ENCODE results near the gene TMEM121.

Gene TMEM121

DNA sequence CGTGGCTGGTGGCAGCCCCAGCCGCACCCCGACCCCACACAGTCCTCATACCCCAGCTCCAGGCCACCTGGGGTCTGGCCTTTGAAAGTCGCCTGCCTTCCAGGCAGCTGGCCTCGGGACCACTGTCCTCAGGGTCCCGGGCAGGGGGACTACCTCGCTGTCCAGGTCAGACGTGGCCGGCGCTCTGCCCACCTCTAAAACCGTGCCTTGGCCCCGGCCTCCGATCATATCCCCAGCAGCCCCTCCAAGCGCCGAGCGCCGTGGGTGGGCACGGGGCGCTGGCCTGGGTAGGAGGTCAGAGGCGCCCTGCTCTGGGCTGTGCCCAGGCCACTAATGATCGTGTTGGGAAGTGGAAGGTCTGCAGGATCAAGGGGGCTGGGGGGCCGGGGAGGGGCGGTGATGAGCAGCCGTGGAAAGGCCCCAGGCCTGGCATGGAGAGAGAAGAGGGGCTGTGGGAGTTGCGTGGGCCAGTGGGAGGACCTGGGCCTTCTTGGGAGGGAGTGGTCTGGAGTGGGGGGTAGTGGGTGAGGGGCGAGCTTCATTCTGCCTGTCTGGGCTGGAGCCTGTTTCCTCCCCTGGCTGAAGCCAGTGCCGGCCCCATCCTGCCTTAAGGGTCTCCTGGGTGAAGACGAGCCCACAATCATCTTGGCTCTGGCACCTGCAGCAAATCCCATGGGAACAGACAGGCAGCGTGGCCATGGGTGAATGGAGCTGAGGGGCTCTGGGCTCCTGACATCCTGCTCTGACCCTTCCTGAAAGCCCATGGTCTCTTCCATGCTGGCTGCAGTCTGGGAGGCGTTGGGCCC is 4.9 kb downstream of the TMEM121 start:
- DNase-seq (ENCODE audit: low spot score), result no peak
- in situ Hi-C loops (cut with MboI; ENCODE audit: low sequenced_read_pairs, unreplicated experiment), result no loop called here

DNA sequence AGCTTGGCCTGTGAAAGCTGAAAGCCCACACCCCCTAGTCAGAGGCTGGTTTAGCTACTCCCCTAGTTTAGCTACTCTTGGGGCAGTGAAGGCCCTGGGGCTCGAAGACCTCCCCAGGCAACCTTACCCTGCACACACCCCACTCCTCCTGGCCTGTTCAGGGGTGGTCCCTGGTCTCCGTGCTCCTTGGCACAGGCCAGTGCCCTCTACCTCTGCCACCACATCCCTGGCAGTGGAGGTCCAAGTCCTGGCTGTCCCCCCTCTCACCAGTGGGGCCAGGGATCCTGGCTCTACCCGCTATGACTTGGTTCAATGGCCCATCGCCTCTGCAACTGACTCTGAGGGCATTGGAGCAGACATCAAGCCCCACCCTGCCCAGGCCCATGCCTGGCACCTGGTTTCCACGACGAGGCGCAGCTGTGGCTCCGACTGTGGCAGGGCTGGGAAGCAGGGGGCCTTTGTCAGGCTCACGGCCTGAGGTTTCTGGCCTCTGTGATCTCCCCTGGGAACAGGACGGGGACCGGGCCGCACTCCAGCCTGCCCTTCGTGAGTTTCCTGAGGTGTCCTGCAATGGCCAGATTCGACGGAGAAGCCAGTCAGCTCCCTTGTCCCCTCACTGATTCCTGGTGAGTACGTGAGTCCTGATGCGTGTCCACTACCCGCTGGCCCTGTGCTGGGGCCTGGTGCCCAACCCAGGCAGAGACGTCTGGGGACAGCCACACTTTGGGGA is 5.7 kb downstream of the TMEM121 start:
- in situ Hi-C loops (cut with MboI; ENCODE audit: low sequenced_read_pairs, unreplicated experiment), result no loop called here
- TF ChIP-seq, protein P1, sequence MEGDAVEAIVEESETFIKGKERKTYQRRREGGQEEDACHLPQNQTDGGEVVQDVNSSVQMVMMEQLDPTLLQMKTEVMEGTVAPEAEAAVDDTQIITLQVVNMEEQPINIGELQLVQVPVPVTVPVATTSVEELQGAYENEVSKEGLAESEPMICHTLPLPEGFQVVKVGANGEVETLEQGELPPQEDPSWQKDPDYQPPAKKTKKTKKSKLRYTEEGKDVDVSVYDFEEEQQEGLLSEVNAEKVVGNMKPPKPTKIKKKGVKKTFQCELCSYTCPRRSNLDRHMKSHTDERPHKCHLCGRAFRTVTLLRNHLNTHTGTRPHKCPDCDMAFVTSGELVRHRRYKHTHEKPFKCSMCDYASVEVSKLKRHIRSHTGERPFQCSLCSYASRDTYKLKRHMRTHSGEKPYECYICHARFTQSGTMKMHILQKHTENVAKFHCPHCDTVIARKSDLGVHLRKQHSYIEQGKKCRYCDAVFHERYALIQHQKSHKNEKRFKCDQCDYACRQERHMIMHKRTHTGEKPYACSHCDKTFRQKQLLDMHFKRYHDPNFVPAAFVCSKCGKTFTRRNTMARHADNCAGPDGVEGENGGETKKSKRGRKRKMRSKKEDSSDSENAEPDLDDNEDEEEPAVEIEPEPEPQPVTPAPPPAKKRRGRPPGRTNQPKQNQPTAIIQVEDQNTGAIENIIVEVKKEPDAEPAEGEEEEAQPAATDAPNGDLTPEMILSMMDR (IDR thresholded peaks at IDR 0.05; ENCODE audit: borderline replicate concordance, control extremely low read depth, extremely low read depth, insufficient read depth, missing control alignments), result no peak
- DNase-seq (ENCODE audit: low spot score), result no peak

More for the DNA sequence above, 4.9 kb downstream of the TMEM121 start:
- TF ChIP-seq, protein P1 (IDR thresholded peaks at IDR 0.05; ENCODE audit: borderline replicate concordance, control extremely low read depth, extremely low read depth, insufficient read depth, missing control alignments), result no peak

DNA sequence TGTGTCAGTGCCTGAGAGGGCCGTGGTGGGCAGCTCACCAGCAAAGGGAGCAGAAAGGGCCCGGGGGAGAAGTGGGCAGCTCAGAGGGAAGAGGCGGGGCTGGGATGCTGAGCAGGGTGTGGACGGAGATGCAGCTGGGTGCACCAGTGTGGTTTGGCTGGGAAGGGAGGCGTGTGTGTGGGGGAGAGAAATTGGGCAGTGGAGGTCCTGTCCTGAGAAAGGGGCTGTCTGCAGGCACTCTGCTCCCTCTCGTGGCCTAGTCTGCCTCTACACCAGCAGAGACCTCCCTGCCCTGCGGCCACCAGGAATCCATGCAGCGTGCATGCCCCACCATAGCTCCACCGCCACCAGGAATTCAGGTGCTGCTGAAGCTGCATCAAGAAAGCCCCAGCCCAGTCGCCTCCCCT is 6.4 kb downstream of the TMEM121 start:
- in situ Hi-C loops (cut with MboI; ENCODE audit: low sequenced_read_pairs, unreplicated experiment), result no loop called here
- DNase-seq (ENCODE audit: low spot score), result peak; percentile 86
- TF ChIP-seq, protein P1 (IDR thresholded peaks at IDR 0.05; ENCODE audit: borderline replicate concordance, control extremely low read depth, extremely low read depth, insufficient read depth, missing control alignments), result peak; percentile 47

DNA sequence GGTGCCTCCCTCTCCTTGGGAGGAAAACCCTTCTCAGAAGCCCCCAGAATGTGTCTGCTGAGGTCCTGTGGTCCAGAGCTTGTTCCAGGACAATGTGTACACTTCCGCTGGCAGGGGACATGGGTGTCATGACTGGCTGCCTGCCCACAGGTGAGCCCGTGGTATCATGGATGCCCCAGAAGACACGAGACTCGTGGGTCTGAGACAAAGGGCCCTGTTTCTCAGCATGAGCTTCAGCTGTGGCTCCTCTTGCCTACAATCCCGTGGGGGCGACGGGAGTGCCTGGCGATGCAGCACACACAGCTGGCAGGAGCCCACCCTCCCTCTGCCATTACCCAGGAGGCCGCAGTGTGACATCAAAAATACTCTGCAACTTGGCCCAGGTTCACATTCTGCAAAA is 7.0 kb downstream of the TMEM121 start:
- in situ Hi-C loops (cut with MboI; ENCODE audit: low sequenced_read_pairs, unreplicated experiment), result no loop called here
- no peak for DNase-seq (ENCODE audit: low spot score)
- TF ChIP-seq, protein P1 (IDR thresholded peaks at IDR 0.05; ENCODE audit: borderline replicate concordance, control extremely low read depth, extremely low read depth, insufficient read depth, missing control alignments), result no peak

DNA sequence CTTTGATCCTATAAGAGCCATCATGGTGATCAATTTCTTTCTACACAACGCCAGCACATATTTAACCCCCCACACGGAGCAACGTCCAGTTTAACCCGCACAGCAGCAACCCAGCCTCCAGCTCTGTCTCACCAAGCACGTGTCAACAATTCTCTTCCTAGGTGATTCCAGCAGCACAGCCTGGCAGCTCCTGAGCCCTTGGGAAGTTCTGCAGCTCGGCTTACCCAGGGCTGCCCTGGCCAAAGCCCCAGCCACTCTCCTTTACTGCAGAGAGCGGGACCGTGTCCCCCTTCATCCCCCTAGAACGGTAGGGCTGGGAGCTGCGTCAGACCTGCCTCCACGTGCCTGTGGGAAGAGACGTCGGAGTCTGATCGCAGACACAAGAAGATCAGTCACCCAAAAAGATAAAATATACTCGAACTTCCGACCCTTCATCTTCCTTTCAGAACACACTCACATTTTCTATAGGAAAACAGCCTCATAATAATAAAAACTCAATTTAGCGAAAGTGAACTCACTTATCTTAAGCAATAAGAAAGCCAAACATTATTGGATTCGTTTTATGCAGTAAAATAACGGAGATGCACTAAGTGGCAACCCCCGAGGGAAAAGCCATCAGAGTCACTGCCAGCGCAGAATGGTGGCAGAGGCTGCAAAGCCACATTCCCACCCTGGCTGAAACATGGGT is 7.6 kb downstream of the TMEM121 start:
- DNase-seq (ENCODE audit: low spot score), result no peak
- TF ChIP-seq, protein P1 (IDR thresholded peaks at IDR 0.05; ENCODE audit: borderline replicate concordance, control extremely low read depth, extremely low read depth, insufficient read depth, missing control alignments), result no peak
- in situ Hi-C loops (cut with MboI; ENCODE audit: low sequenced_read_pairs, unreplicated experiment), result no loop called here

DNA sequence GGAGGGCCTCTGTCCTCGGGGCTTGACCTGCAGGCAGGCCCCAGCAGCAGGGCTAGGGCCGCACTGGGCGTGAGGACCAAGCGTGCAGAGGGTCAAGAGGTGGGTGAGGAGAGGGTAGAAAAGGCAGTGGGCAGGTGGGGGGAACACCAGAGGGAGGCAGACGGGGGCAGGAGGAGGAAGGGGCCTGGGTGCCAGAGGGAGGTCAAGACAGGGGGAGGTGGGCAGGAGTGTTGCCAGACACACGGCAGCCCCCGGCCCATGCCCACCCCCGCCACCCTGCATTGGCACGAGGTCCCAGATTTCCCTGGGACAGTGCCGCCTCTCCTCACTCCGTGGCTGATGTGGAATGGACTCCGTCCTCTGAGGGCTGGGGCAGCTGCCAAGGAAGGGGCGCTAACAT is 8.2 kb downstream of the TMEM121 start:
- in situ Hi-C loops (cut with MboI; ENCODE audit: low sequenced_read_pairs, unreplicated experiment), result no loop called here
- DNase-seq (ENCODE audit: low spot score), result no peak
- TF ChIP-seq, protein P1 (IDR thresholded peaks at IDR 0.05; ENCODE audit: borderline replicate concordance, control extremely low read depth, extremely low read depth, insufficient read depth, missing control alignments), result no peak

Measured in GM13976 (cell line).